Right renal pelvis (tissue), 4 donors: ENCODE results near the gene B3GALT6. TPM values are rescaled to one million over a fixed set of nuclear protein-coding genes. Genes with fewer than 3 reads are reported as not detected.
"Not testable (repeated sequence)": the region's sequence is repeated elsewhere in the genome, so short reads cannot be mapped to it uniquely, and the experiment has no call there.

ENCODE experiments used
- DNase-seq, 4 donors: peaks; one replicate each; pipeline ENCODE4 v3.0.0-alpha.2; 2013; ENCODE audit warnings: low read depth in 4 of 4, low spot score in 3 of 4, missing footprints in 1 of 4
- polyA plus RNA-seq, 4 donors: library from polyadenylated mRNA; unstranded; fragments of 120-200 nt; gene quantifications; one replicate each; pipeline ENCODE4 v1.2.1, GENCODE V29; 2013; ENCODE audit not compliant: insufficient read length in 4 of 4

Gene B3GALT6
- polyA plus RNA-seq, result 10 to 100 TPM; 18.0 to 28.4 (median 20.6) TPM

DNA sequence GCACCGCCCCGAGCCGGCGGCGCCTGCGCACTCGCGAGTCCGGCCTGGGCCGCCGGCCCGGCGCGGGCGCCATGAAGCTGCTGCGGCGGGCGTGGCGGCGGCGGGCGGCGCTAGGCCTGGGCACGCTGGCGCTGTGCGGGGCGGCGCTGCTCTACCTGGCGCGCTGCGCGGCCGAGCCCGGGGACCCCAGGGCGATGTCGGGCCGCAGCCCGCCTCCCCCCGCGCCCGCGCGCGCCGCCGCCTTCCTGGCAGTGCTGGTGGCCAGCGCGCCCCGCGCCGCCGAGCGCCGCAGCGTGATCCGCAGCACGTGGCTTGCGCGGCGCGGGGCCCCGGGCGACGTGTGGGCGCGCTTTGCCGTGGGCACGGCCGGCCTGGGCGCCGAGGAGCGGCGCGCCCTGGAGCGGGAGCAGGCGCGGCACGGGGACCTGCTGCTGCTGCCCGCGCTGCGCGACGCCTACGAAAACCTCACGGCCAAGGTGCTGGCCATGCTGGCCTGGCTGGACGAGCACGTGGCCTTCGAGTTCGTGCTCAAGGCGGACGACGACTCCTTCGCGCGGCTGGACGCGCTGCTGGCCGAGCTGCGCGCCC is at the start of gene B3GALT6:
Gene B3GALT6 (plus strand): TSS at position 30 of the 588 bp plus-strand sequence. CDS start 42 bp downstream, at position 72.
- no peak for DNase-seq

DNA sequence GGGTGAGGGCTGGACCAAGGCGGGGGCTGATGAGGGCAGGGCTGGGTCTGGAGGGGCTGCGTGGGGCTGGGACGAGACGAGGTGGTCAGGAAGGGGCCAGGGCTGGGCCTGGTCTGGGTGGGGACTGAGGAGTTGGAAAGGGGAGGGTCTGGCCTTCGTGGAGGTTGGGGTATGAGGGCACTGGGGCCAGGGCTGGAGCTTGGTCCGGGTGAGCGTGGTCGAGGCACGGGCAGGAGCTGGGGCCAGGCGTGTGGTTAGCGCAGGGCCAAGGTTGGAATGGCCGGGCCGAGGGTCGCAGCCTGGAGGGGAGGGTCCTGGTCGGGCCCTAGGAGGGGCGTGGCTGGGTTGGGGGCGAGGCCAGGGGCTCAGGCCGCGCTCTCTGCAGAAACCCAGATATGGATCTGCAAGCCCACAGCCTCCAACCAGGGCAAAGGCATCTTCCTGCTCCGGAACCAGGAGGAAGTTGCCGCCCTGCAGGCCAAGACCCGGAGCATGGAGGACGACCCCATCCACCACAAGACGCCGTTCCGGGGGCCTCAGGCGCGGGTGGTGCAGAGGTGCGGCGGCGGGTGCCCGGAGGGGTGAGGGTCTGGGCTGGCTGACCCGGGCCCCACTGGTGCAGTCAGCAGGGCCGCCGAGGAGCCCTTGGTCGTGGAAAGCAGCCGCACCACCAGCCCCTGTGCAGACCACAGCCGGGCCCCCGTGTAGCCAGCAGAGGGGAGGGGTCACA is 49.4 kb upstream of the B3GALT6 start:
- no peak for DNase-seq

DNA sequence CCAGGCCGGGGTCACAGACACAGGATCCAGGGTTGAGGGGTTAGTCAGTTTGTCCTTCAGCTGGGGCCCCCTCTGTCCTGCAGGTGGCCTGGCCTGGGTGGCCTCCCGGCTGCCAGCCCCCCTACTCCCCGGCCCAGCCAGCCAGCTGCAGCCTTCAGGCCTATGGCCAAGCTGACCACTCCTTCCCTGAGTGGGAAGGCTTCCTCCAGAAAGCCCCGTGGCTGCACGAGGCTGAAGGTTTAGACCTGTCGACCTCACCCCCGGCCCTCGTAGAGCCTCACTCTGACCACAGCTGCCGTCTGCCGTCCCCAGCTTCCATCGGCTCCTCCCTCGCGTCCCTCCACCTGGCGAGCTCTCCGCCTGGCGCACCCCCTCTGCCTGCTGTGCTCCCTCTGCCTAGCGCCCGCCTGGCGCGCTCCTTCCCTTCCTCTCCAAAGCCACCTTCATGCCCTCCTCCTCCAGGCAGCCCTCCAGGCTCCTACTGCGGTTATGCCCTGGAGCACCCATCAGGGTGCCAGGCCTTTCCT is 48.8 kb upstream of the B3GALT6 start:
- DNase-seq, result no peak

DNA sequence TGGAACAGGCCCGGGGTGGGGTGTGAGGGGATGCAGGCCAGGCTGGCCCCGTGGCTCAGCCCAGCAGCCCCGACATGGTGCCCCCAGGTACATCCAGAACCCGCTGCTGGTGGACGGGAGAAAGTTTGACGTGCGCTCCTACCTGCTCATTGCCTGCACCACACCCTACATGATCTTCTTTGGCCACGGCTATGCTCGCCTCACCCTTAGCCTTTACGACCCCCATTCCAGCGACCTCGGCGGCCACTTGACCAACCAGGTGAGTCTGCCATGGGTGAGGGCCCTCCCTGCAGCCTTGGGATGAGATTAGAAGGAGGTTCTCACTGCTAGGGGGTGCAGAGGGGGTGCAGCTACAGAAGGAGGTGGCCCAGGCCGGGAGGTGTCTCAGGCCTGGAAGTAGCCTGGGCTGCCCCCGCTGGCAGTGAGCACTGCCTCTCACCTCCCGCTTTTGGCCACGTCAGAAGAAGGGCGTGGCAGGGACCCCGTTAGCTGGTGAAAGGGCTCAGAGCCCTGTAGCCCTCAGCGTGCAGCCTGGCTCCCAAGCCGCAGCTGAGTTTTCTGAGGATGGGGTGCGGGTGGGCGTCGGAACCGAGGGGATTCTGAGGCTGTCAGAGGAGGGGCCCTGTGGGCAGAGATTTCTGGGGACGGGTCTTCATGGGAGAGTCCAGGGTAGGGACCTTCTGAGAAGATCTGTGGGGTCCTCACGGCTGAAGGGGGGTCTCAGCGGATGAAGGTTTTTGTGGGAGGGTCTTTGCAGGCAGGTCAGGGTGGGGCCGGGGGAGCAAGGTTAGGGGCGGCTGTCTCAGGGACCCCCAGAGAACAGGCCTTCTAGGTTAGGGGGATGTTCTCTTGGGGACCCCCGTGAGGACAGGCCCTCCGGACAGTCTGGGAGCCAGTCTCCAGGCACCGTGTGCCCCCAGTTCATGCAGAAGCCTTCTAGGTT is 47.9 kb upstream of the B3GALT6 start:
- no peak for DNase-seq

- DNase-seq, result no peak
These were observed 46.8 kb upstream of the B3GALT6 start for GRCh38 chr1:1185101-1185765.

DNA sequence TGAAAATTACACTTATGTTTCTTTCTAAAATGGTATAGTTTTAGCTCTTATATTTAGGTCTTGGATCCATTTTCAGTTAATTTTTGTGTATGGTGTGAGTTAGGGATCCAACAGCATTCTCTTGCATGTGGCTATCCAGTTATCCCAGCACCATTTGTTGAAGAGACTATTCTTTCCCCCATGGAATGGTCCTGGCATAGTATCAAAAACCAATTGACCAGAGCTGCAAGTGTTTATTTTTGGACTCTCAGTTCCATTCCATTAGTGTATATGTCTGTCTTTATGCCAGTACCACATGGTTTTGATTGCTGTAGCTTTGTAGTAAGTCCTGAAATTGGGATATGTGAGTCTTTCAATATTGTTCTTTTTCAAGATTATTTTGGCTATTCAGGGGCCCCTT is 44.1 kb upstream of the B3GALT6 start:
- DNase-seq, result no peak

- no peak for DNase-seq
These were observed 42.9 kb upstream of the B3GALT6 start for GRCh38 chr1:1189111-1189510.

GRCh38 chr1:1191734-1192133 is 40.3 kb upstream of the B3GALT6 start:
- no peak for DNase-seq

DNA sequence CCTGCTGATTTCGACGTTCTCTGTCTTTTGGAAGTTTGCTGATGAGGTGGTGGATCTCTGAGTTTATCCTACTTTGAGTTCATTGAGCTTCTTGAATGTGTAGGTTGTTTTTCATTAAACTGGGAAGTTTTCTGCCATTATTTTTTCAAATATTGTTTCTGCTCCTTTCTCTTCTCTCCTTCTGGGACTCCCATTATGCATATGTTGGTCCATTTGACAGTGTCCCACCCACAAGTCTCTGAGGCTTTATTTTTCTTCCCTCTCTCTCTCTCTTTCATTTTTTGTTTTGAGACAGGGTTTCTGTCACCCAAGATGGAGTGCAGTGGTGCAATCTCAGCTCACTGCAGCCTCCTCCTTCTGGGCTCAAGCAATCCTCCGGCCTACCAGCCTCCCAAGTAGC is 37.3 kb upstream of the B3GALT6 start:
- DNase-seq, result no peak

GRCh38 chr1:1195726-1196125 is 36.3 kb upstream of the B3GALT6 start:
- not testable (repeated sequence) for DNase-seq

- no peak for DNase-seq
These were observed 35.4 kb upstream of the B3GALT6 start for GRCh38 chr1:1196431-1197187.

GRCh38 chr1:1197188-1197500 is 34.9 kb upstream of the B3GALT6 start:
- DNase-seq, result no peak

GRCh38 chr1:1197551-1198422 is 34.2 kb upstream of the B3GALT6 start:
- no peak for DNase-seq

DNA sequence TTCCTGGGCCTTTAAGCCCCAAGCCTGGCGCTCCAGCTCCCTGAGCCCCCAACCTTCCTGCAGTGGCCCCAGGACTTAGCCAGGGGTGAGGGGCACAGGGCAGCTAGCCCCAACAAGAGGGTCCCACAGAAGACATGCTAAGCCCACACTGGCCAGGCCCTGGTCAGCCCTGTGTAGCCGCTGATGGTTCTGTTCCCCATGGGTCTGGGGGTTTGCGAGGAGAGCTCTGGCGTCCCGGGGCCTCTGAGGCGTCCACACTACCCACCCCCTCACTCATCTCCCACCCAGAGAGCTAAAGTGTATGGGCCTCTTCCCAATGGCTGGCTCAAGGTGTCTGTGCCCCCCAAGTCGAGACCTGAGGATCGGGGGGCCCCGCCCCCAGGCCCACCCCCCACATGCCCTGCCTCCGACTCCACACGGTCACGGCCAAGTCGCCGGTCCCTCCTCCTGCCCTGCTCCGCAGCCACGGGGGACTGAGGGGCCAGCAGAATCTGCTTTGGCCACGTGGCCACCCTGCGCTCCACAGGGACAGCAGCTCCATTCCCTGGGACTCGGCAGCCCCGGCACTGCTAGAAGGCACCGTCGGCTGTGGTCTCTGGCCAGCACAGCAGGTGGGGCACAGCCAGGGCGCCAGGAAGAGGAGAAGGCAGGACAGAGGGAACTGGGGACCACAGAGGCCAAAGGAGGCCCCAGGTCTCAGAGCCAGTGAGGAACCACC is 33.5 kb upstream of the B3GALT6 start:
- DNase-seq, result no peak

GRCh38 chr1:1199141-1199960 is 32.7 kb upstream of the B3GALT6 start:
- DNase-seq, result no peak

- DNase-seq, result no peak
These were observed 31.8 kb upstream of the B3GALT6 start for GRCh38 chr1:1199961-1200875.
